Stimulated activated CD8-positive, alpha-beta memory T cell treated with anti-CD3 and anti-CD28 coated beads, Interleukin-12 subunit alpha, Interleukin-12 subunit beta, amount 100 ng/mL, for 1 hour (primary cell): ENCODE results near the gene CBX6.
A peak's percentile ranks its signal among the peaks of the same experiment; 100 is the strongest.
"Not testable (repeated sequence)": the region's sequence is repeated elsewhere in the genome, so short reads cannot be mapped to it uniquely, and the experiment has no call there.

Experiments
- DNase-seq: peaks from one replicate; pipeline ENCODE4 v3.0.0-alpha.2; 2020; ENCODE audit warnings: low read depth

Gene CBX6

DNA sequence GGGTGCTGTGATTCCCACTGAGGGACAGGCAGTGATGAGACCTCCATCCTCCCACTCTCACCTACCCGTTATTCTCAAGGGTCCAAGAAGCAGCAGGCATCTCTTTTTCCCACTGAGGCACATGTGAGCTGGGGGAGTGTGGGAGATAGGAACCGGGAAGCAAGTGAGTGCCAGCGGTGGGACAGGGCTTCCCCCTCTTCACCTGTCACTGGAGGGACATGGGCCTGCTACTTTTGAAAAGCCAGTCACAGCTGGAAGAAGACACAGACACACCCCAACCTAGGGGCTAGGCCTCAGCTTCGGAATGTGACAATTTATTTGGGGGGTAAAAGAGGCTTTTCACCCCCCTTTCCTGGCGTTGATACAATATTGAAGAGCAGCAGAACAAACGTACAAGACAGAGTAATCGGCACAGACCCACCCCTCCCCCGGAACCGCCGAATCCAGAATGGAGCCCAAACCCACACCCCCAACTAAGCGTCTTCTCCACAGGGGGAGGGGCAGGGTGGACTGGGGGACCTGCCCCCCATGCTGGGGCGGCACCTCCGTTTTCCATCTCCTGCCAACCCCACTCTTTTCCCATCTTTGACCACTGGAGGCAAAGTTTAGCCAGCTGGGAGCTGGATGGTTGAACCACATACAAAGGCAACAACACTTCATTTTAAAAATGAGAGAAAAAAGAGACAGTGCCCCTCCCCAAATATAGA is 10.7 kb downstream of the CBX6 start:
- no peak for DNase-seq

GRCh38 chr22:38860283-38861169 is 11.5 kb downstream of the CBX6 start:
- no peak for DNase-seq

GRCh38 chr22:38859581-38860282 is 12.3 kb downstream of the CBX6 start:
- DNase-seq = no peak

DNA sequence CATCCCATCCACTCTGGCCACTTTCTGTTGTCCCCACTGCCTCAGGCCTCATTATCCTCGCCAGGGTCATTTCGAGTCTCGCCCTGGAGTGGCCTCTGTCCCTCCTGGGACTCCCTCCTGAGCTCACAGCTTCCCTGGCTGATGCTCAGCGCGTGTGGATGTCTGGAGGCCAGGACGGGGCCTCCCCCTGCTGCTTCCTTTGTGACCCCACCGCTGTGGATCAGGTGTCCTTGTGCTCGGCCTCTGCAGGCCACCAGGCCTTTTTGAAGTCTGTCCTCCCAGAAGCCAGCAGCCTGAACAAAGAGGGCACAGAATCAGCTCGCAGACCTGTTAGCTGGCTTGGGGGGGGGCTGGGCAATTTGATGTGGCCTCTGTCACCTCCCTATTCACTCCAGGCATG is 13.5 kb downstream of the CBX6 start:
- DNase-seq = no peak

GRCh38 chr22:38854476-38854875 is 17.5 kb downstream of the CBX6 start:
- DNase-seq = not testable (repeated sequence)

GRCh38 chr22:38853883-38854282 is 18.1 kb downstream of the CBX6 start:
- DNase-seq = not testable (repeated sequence)

- DNase-seq = no peak
These were observed 18.8 kb downstream of the CBX6 start for GRCh38 chr22:38853196-38853651.

DNA sequence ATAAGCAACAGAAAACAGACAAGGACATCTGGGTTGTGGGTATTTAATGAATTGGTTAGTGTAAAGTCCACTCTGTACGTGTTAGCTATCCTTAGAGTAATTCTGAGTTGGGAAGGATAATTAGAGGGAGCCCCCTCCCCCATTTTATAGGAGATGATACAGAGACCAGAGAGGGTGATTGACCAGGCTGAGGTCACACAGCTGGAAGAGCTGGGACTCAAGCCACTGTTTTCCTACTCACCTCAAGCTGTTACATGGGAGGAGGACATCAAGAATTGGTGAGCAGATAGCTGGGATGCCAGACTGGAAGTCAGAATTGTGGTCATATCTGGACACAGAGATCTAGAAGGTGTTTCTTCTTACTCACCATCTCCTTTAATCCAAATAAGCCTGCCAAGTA is 19.5 kb downstream of the CBX6 start:
- DNase-seq = no peak

GRCh38 chr22:38850941-38851849 is 20.8 kb downstream of the CBX6 start:
- no peak for DNase-seq

DNA sequence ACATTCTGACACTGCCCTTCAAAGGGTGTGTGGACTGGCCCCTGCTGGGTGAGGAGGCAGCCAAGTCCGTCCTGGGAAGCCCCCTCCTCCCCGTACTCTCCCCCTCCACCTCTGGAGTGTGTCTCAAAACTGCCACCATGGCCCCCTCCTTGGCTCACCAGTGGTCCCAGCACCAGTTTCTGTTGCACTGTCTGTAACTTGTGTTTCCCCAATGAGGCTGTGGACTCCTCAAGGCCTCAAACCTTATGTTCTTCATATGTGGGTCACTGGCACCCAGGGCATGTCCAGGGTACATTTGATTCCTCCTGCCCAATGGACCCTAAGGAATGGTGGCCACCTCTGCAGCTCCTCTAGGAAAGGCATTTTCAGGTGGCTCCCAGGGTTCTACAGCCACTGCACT is 21.6 kb downstream of the CBX6 start:
- DNase-seq = no peak

- no peak for DNase-seq
These were observed 22.2 kb downstream of the CBX6 start for GRCh38 chr22:38849811-38850210.

GRCh38 chr22:38846412-38846811 is 25.6 kb downstream of the CBX6 start:
- DNase-seq = no peak

DNA sequence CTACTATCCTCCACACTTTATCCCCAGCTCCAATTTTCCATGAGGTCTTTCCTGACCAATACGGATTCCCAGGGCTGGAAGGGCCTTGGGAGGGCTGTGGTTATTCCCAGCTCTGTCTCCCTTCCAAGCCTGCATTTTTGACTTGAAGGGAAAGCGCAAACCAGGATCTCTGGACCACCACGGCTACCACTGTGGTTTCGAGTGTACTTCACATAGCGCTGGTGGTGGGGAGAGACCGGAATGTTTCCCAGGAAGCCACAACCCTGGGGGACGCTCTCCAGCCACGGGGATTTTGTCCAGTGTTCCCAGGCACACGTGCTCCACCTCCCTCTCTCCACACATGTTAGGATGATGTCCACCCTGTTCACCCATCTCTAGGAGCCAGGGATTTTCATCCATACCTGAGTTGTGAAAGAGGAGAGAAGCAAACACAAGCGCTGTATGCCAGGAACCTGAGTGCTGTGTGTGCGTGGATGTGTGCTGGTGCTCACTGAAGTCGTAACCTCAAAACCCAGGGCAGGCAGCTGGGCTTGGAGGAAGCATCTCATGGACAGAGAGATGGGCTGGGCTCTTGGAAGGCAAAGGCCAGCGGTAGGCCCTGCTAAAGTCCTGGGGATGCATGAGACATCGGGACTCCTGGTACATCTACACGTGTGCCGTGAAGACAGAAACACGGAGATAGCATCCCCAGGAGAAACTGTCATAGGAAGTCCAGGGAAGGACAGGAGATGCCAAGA is 26.8 kb downstream of the CBX6 start:
- DNase-seq = no peak

DNA sequence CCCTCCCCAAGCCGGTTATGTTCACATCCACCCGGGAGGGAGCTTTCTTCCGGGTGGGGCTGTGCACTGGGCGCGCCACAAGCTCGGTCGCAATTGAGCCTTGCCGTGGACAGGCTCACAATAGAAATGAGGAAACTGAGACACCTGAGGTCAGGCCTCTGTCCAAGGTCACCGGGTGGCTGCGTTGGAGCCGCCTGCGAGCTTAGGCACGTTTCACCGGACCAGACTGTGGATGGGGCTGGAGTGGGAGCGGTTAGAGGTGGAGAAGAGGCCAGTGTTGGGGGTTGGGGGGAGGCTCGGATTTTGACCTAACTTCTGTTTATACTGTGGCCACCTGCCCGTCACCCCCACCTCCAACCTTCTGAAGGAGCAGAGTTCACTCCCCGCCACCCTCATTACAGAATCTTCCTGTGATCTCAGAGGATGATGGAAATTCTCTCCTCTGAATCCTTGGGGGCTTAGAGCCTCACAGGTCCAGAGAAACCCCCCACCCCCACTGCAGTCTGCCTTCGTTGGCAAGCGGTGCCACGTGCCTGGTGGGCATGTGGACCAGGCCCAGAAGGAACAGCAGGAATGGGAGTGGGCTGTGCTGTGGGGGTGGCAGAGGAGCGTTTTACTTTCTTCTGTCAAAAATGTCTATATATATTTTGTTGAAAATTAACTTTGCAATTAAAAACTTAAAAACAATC is 27.6 kb downstream of the CBX6 start:
- DNase-seq = no peak

DNA sequence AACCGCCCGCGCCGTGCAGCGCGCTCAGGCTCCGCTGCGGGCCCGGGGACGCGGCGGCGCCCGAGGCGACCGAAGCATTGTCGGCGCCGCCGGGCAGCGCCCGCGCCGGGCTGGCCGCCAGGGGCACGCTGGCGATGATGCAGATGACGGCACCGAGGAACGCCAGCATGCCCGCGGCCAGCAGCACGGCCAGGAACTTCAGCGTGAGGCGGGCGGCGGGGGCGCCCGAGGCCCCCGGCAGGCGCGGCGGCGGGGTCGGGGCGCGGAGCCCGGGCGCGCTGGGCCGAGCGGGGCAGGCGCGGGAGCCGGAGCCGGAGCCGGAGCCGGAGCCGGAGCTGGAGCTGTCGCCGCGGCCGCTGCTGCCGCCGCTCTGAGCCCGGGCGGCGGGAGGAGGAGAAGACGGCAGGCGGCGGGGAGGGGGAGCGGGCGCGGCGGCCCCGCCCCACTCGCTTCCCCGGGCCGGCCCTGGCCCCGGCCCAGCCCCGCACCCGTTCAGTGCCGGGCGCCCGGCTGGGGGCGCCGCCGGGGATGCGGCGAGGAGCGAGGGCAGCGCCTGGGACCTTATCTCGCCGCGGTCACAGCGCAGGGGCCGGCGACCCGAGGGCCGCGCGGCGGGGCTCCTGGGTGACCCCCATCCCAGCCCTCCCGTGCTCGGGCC is 28.2 kb downstream of the CBX6 start, which contains the start of gene NPTXR:
Gene NPTXR (minus strand): TSS at position 372 of the 658 bp plus-strand sequence.
- DNase-seq = peak; percentile 6

- peak; percentile 4 for DNase-seq
These were observed 28.8 kb downstream of the CBX6 start for GRCh38 chr22:38843201-38843656.

- DNase-seq = no peak
These were observed 29.4 kb downstream of the CBX6 start for GRCh38 chr22:38842512-38843200.

DNA sequence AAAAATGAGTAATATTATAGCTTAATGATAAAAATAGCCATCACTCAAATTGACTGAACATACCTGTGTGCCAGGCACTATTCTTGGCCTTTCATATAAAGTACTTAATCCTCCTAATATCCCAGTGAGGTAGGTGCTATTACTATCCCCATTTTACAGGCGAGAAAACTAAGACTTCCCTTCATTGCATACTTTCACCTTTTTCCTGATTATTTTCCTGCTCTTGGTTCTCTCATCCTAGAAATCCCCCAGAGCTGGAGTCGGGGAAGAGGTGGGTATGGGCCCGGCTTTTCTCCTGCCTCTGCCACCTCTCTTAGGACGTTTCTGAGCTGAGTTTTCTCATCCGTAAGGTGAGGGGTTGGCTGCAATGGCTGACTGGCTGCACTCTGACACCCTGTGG is 30.4 kb downstream of the CBX6 start:
- no peak for DNase-seq

DNA sequence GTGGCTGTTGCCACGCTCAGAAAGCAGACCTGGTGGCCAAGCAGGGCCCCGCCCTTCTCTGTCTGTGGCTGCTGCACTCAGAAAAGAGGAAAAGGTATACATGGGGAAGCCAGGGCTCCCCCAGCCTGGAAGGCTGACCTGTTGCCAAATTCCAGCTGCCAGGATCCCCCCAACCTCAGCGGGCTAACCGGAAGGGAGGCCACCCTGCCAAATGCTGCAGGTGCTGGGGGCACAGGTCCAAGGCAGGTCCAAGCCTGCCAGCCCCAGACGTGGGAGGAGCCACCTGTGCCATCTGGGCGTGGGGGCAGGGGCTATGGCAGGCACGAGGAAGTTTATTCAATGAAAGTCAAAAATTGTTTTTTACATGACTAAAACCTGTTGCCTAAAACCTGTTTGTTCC is 30.8 kb downstream of the CBX6 start:
- DNase-seq = no peak
